ENCODE measurements around the gene KCNQ5.

Gene KCNQ5

DNA sequence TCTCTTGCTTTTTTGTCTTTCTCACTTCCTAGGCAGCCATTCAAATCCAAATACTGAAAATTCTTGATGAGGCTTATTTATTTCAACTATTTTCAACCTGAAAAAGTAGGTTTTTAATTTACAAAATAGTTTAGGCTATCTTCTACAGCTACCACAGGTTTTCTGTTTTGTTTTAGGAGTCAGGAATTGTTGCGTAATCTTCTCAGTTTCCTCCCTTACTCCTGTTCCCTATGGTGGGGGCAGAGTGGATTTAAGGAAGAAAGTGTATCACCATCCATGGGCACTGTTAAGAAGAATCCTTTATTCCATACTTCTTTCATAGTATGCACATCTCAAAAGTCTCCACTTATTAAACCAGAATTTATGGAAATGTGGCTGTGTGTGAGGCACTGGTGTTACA lies 421.0 kb downstream of the KCNQ5 start:
- no peak overlapping the region for H3K4me3 ChIP-seq (ENCODE audit: control insufficient read depth, low read depth, low read length)
- DNase-seq (ENCODE audit: low read depth), result no peak
- TF ChIP-seq, protein P1, sequence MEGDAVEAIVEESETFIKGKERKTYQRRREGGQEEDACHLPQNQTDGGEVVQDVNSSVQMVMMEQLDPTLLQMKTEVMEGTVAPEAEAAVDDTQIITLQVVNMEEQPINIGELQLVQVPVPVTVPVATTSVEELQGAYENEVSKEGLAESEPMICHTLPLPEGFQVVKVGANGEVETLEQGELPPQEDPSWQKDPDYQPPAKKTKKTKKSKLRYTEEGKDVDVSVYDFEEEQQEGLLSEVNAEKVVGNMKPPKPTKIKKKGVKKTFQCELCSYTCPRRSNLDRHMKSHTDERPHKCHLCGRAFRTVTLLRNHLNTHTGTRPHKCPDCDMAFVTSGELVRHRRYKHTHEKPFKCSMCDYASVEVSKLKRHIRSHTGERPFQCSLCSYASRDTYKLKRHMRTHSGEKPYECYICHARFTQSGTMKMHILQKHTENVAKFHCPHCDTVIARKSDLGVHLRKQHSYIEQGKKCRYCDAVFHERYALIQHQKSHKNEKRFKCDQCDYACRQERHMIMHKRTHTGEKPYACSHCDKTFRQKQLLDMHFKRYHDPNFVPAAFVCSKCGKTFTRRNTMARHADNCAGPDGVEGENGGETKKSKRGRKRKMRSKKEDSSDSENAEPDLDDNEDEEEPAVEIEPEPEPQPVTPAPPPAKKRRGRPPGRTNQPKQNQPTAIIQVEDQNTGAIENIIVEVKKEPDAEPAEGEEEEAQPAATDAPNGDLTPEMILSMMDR (IDR thresholded peaks at IDR 0.05; ENCODE audit: control insufficient read depth, insufficient read depth, low read depth, low read length, missing control alignments), result no peak

DNA sequence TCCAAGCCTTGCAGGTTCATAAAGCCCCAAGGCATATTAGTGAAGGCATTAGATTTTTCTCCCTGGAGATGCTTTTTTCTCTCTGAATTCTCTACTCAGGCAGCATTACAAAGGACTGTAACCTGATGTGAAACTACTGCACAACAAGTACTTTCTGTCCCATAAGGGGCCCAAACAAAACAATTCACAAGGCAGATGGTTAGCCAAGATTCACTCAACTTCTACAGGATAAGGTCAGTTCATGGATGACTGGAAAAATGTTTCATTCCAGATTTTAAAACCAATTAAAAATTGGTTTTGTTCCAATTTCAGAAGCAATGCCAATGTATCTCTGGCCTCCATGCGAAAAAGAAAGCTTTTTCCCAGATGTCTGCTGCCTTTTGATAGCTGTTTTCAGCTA lies 421.6 kb downstream of the KCNQ5 start:
- TF ChIP-seq, protein P1 (IDR thresholded peaks at IDR 0.05; ENCODE audit: control insufficient read depth, insufficient read depth, low read depth, low read length, missing control alignments), result no peak
- no peak for DNase-seq (ENCODE audit: low read depth)
- H3K4me3 ChIP-seq (ENCODE audit: control insufficient read depth, low read depth, low read length), result no peak overlapping the region

DNA sequence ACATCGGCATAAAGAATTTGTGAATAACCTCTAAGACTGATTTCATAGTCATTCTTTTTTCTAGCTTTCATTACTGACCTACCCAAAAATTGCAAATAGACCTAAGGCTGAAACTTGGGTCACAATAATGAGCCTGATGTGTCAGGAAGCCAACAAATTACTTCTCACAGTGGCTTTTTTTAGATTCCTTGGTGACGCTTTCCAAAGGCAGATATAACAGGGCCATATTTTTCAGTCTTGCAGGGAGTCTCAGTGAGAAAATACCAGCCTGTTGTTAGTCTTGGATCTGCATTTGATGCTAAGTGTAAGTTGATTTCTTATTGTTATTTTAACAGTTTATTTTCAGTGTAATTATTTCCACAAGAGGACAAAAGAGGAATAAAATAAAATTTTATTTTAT lies 423.7 kb downstream of the KCNQ5 start:
- H3K4me3 ChIP-seq (ENCODE audit: control insufficient read depth, low read depth, low read length), result no peak overlapping the region
- no peak for DNase-seq (ENCODE audit: low read depth)
- TF ChIP-seq, protein P1 (IDR thresholded peaks at IDR 0.05; ENCODE audit: control insufficient read depth, insufficient read depth, low read depth, low read length, missing control alignments), result no peak

DNA sequence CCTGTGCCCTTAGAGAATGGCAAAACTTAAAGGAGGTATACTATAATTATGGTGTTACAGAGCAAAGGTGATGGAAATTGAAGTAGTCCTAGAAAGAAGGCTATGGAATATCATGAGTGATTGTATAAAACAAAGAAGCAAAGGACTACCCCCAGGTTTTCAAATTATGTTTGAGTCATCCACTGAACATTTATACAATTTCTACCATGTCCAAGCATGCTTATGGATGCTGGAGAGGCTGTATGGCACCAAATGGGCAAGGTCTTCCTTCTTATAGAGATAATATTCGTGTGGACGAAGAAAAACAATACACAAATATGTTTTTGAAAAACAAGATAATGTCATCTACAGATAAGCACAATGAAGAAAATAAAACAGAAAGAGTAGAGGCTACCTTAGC lies 425.9 kb downstream of the KCNQ5 start:
- H3K4me3 ChIP-seq (ENCODE audit: control insufficient read depth, low read depth, low read length), result no peak overlapping the region
- DNase-seq (ENCODE audit: low read depth), result no peak
- TF ChIP-seq, protein P1 (IDR thresholded peaks at IDR 0.05; ENCODE audit: control insufficient read depth, insufficient read depth, low read depth, low read length, missing control alignments), result no peak

DNA sequence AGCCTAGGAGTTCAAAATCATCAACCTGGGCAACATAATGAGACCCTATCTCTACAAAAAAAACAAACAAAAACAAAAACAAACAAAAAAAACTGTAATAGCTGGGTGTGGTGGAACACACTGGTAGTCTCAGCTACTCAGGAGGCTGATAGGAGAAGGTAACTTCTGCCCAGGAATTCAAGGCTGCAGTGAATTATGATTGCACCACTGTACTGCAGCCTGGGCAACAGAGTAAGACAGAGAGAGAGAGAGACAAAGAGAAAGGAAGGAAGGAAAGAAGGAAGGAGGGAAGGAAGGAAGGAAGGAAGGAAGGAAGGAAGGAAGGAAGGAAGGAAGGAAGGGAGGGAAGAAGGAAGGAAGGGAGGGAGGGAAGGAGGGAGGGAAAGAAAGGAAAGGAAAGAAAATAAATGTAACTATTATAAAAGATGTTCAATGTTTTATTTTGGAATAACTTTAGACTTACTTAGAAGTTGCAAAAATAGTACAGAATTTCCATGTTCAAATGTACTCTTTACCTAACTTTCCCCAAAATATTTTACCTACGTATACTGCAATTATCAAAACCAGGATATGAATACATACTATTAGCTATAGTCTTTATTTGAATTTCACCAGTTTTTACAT lies 428.2 kb downstream of the KCNQ5 start:
- no peak overlapping the region for H3K4me3 ChIP-seq (ENCODE audit: control insufficient read depth, low read depth, low read length)
- TF ChIP-seq, protein P1 (IDR thresholded peaks at IDR 0.05; ENCODE audit: control insufficient read depth, insufficient read depth, low read depth, low read length, missing control alignments), result no peak
- no peak for DNase-seq (ENCODE audit: low read depth)

DNA sequence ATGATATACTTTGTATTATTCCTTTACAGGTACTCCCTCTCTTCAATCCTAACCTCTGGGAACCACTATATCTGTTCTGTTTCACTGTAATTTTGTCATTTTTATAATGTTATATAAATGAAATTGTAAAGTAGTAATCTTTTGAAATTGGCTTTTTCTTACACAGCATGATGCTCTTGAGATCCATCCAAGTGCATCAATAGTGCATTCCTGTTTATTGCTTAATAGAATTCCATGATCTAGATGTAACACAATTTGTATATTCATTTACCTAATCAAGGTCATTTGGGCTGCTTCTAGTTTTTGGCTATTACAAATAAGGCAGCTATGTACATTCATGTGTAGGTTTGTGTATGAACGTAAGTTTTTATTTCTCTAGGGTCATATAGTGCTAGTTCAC lies 428.8 kb downstream of the KCNQ5 start:
- TF ChIP-seq, protein P1 (IDR thresholded peaks at IDR 0.05; ENCODE audit: control insufficient read depth, insufficient read depth, low read depth, low read length, missing control alignments), result no peak
- no peak for DNase-seq (ENCODE audit: low read depth)
- no peak overlapping the region for H3K4me3 ChIP-seq (ENCODE audit: control insufficient read depth, low read depth, low read length)

DNA sequence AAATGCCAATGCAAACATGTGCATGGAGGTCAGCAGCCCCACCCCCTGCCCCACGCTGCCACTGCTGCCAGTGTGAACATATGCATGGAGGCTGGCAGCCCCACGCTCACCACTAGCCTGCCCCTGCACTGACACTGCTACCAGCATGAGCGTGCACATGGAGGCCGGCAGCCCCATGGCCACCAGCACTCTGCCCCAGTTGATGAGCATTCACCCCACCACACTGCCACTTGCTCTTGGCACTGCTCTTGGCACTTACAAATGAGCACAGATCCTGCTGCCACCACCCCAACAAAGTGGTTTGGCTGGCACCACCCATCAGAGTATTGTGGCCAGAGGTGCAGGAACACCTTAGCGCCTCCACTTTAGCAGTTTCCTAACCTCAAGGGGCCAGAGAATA lies 429.3 kb downstream of the KCNQ5 start:
- H3K4me3 ChIP-seq (ENCODE audit: control insufficient read depth, low read depth, low read length), result no peak overlapping the region
- TF ChIP-seq, protein P1 (IDR thresholded peaks at IDR 0.05; ENCODE audit: control insufficient read depth, insufficient read depth, low read depth, low read length, missing control alignments), result no peak
- no peak for DNase-seq (ENCODE audit: low read depth)
